ENCODE data around the gene SAMD9L. TPM values are rescaled to one million over a fixed set of nuclear protein-coding genes. Genes with fewer than 3 reads are reported as not detected.
A peak's percentile ranks its signal among the peaks of the same experiment; 100 is the strongest.

Gene SAMD9L
- total and polyA plus RNA-seq, 2 experiments from 2014 or later: 17.0 to 19.9 TPM

DNA sequence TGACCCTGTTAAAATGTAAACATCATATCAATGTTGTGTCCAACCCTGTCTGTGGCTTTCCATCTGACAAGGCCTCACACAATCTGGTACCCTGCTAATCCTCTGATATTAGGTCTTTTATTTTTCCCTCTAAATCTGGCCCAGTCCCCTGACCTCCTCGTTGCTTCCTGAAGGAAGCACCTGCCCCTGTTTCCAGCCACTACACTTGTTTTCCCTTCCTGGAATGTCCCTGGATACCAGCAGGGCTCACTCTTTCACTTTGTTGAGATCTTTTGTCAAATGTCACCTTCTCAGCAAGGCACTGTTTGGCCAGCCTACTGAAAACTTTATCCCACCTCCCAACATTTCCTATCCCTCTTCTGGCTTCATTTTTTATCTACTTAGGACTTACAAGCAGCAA lies 2.1 kb downstream of the SAMD9L start:
- no peak for DNase-seq
- H4K20me1 ChIP-seq (ENCODE audit: insufficient read depth): no peaks in the 10 kb centered on the region
- no peak overlapping the region for H3K4me3 ChIP-seq
- no peaks in the 10 kb centered on the region for H3K9me3 ChIP-seq (ENCODE audit: low read depth)
- H2AFZ ChIP-seq: no peak overlapping the region
- 69 to 78% methylated on average over 1 of the region's 1 CpG for WGBS, 2 experiments (ENCODE audit: low coverage in 1 of 2, low lambda C conversion rate in 2 of 2, missing lambda C conversion rate in 2 of 2)
- no peaks in the 10 kb centered on the region for H3K9me2 ChIP-seq (ENCODE audit: insufficient read depth)
- H3K4me2 ChIP-seq (ENCODE audit: unreplicated experiment): peak overlapping the region; percentile 98
- no peak overlapping the region for H3K9ac ChIP-seq
- TF ChIP-seq EZH2phosphoT487 (IDR thresholded peaks at IDR 0.05; ENCODE audit: insufficient read depth, low read depth) (no peak), EZH2 (IDR thresholded peaks at IDR 0.05; ENCODE audit: insufficient read depth, poor library complexity, severe bottlenecking) (no peak)
- peaks cover 6% of the 10 kb centered on the region for H3F3A ChIP-seq (ENCODE audit: insufficient read depth)
- no peaks in the 10 kb centered on the region for H3K27me3 ChIP-seq (replicated peaks; ENCODE audit: insufficient read depth)
- H3K27ac ChIP-seq: no peak overlapping the region
- 0 out of 2 replicates have a peak, but pooled peaks cover 7% of the 10 kb centered on the region for H3K79me2 ChIP-seq (ENCODE audit: insufficient read depth)
- H3K36me3 ChIP-seq (ENCODE audit: low read depth): 0 out of 2 replicates have a peak, but pooled peaks cover 3% of the 10 kb centered on the region
- peaks cover 19% of the 10 kb centered on the region for H3K4me1 ChIP-seq (ENCODE audit: insufficient read depth)
- in situ Hi-C loops (cut with MboI): no loop called here

DNA sequence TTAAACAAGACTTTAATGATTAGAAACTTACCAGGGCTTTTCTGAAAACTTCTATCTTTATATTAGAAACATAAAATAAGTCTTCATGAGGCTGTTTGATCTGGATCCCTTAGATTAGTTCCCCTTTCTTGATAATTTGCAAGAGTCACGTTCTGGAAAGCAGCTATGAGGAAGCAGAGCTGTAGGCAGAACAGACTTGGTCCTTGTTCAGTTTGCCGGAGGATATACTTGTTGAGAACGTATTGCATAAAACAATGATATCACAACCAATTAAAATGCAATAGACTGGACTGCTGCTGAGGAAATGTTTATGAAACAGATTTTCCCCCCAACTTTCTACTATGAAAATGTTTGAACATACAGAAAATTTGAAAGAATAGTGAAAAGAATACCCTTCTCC lies 2.8 kb downstream of the SAMD9L start:
- Histone ChIP-seq H3F3A (ENCODE audit: insufficient read depth) (peaks cover 2% of the 10 kb centered on the region), H4K20me1 (ENCODE audit: insufficient read depth) (no peaks in the 10 kb centered on the region), H2AFZ (no peak overlapping the region), H3K9me2 (ENCODE audit: insufficient read depth) (no peaks in the 10 kb centered on the region), H3K79me2 (ENCODE audit: insufficient read depth) (0 out of 2 replicates have a peak, but pooled peaks cover 7% of the 10 kb centered on the region), H3K9ac (no peak overlapping the region), H3K27ac (no peak overlapping the region), H3K36me3 (ENCODE audit: low read depth) (0 out of 2 replicates have a peak, but pooled peaks cover 3% of the 10 kb centered on the region), H3K4me2 (ENCODE audit: unreplicated experiment) (no peak overlapping the region), H3K9me3 (ENCODE audit: low read depth) (no peaks in the 10 kb centered on the region), H3K27me3 (replicated peaks; ENCODE audit: insufficient read depth) (no peaks in the 10 kb centered on the region), H3K4me3 (no peak overlapping the region), H3K4me1 (ENCODE audit: insufficient read depth) (peaks cover 15% of the 10 kb centered on the region)
- TF ChIP-seq EZH2phosphoT487 (IDR thresholded peaks at IDR 0.05; ENCODE audit: insufficient read depth, low read depth) (no peak), EZH2 (IDR thresholded peaks at IDR 0.05; ENCODE audit: insufficient read depth, poor library complexity, severe bottlenecking) (no peak)
- in situ Hi-C loops (cut with MboI): no loop called here
- no peak for DNase-seq
- WGBS, 2 experiments (ENCODE audit: low coverage in 1 of 2, low lambda C conversion rate in 2 of 2, missing lambda C conversion rate in 2 of 2): 96 to 100% methylated on average over 3 of the region's 3 CpGs

GRCh38 chr7:93142127-93142526 lies 6.1 kb downstream of the SAMD9L start:
- Histone ChIP-seq H3K4me2 (ENCODE audit: unreplicated experiment) (no peak overlapping the region), H3K36me3 (ENCODE audit: low read depth) (0 out of 2 replicates have a peak, but pooled peaks cover 3% of the 10 kb centered on the region), H3K79me2 (ENCODE audit: insufficient read depth) (0 out of 2 replicates have a peak, but pooled peaks cover 7% of the 10 kb centered on the region), H3K9me3 (ENCODE audit: low read depth) (no peaks in the 10 kb centered on the region), H2AFZ (no peak overlapping the region), H3K4me1 (ENCODE audit: insufficient read depth) (peaks cover 7% of the 10 kb centered on the region), H3K27me3 (replicated peaks; ENCODE audit: insufficient read depth) (no peaks in the 10 kb centered on the region), H3K9me2 (ENCODE audit: insufficient read depth) (no peaks in the 10 kb centered on the region), H3K27ac (no peak overlapping the region), H3F3A (ENCODE audit: insufficient read depth) (no peaks in the 10 kb centered on the region), H3K9ac (no peak overlapping the region), H3K4me3 (no peak overlapping the region), H4K20me1 (ENCODE audit: insufficient read depth) (no peaks in the 10 kb centered on the region)
- TF ChIP-seq EZH2 (IDR thresholded peaks at IDR 0.05; ENCODE audit: insufficient read depth, poor library complexity, severe bottlenecking): no peak
- TF ChIP-seq EZH2phosphoT487 (IDR thresholded peaks at IDR 0.05; ENCODE audit: insufficient read depth, low read depth): no peak
- WGBS, 2 experiments (ENCODE audit: low coverage in 1 of 2, low lambda C conversion rate in 2 of 2, missing lambda C conversion rate in 2 of 2): 38 to 53% methylated on average over 1 of the region's 1 CpG
- in situ Hi-C loops (cut with MboI): no loop called here
- peak; percentile 38 for DNase-seq

DNA sequence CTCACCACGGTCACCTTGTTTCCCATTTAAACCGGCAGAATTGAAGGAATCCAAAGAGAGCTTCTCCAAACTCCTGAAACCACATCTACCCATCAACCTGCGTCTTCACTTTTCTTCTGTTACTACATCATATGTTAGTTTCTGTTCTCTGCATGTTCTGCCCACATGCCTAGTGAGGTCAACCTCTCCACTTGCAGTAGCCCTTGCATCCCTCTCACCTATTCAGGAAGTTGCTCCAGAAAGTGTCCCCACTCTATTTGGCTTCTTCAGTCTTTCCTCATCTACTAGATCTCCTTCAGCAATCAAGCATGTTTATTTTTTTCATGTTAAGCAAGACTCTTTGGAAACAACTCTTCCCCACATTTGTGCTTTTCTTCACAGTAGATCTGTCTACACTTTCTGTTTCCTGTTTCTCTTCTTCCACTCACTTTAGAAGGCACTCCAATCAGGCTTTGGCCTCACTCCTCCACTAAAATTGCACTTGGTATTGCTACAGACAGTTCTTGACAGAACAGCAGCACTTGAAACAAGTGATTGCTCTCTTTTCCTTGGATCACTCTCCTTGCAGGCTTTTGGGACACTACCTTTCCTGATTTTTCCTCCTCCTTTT lies 7.5 kb downstream of the SAMD9L start:
- no peak for TF ChIP-seq EZH2 (IDR thresholded peaks at IDR 0.05; ENCODE audit: insufficient read depth, poor library complexity, severe bottlenecking)
- no peak for TF ChIP-seq EZH2phosphoT487 (IDR thresholded peaks at IDR 0.05; ENCODE audit: insufficient read depth, low read depth)
- in situ Hi-C loops (cut with MboI): no loop called here
- Histone ChIP-seq H3K4me2 (ENCODE audit: unreplicated experiment) (no peak overlapping the region), H3F3A (ENCODE audit: insufficient read depth) (no peaks in the 10 kb centered on the region), H3K27me3 (replicated peaks; ENCODE audit: insufficient read depth) (no peaks in the 10 kb centered on the region), H3K9ac (no peak overlapping the region), H3K36me3 (ENCODE audit: low read depth) (peaks cover 15% of the 10 kb centered on the region; the same call in 1 of the 2 replicates), H3K4me1 (ENCODE audit: insufficient read depth) (no peaks in the 10 kb centered on the region), H3K4me3 (no peak overlapping the region), H3K9me2 (ENCODE audit: insufficient read depth) (no peaks in the 10 kb centered on the region), H4K20me1 (ENCODE audit: insufficient read depth) (no peaks in the 10 kb centered on the region), H2AFZ (no peak overlapping the region), H3K27ac (no peak overlapping the region), H3K9me3 (ENCODE audit: low read depth) (no peaks in the 10 kb centered on the region), H3K79me2 (ENCODE audit: insufficient read depth) (no peaks in the 10 kb centered on the region)
- 95 to 99% methylated on average over 3 of the region's 3 CpGs for WGBS, 2 experiments (ENCODE audit: low coverage in 1 of 2, low lambda C conversion rate in 2 of 2, missing lambda C conversion rate in 2 of 2)
- DNase-seq: no peak

Data from GM23248 (cell line).